Adipocyte (in vitro differentiated cells): ENCODE measurements around the gene ATG7.
A peak's percentile ranks its signal among the peaks of the same experiment; 100 is the strongest.

Experiments
- DNase-seq: peaks from one replicate; pipeline ENCODE4 v3.0.0-alpha.2; 2015; ENCODE audit warnings: low read depth
- H3K27me3 ChIP-seq: replicated peaks from 2 replicates; pipeline ENCODE4 v1.7.0; 2013; ENCODE audit warnings: mild to moderate bottlenecking, low read length, moderate library complexity; ENCODE audit not compliant: control insufficient read depth, insufficient read depth
- H3K36me3 ChIP-seq: 2 replicates; pipeline ENCODE4 v1.7.0; 2013; ENCODE audit warnings: low read length, mild to moderate bottlenecking, moderate library complexity; ENCODE audit not compliant: control insufficient read depth, insufficient read depth, severe bottlenecking
- H3K4me1 ChIP-seq: 2 replicates; pipeline ENCODE4 v1.7.0; 2013; ENCODE audit warnings: mild to moderate bottlenecking, low read length, moderate library complexity; ENCODE audit not compliant: control insufficient read depth, insufficient read depth
- H3K4me3 ChIP-seq: 2 replicates; pipeline ENCODE4 v1.7.0; 2013; ENCODE audit warnings: mild to moderate bottlenecking, low read length, moderate library complexity
- H3K9ac ChIP-seq: 2 replicates; pipeline ENCODE4 v1.7.0; 2013; ENCODE audit warnings: mild to moderate bottlenecking, low read length, moderate library complexity
- H3K9me3 ChIP-seq: 2 replicates; pipeline ENCODE4 v1.7.0; 2013; ENCODE audit warnings: mild to moderate bottlenecking, low read length, moderate library complexity; ENCODE audit not compliant: control insufficient read depth

ATG7 gene

GRCh38 chr3:11583235-11583634 is 311.0 kb downstream of the ATG7 start:
- peak overlapping the region; percentile 72 for H3K9ac ChIP-seq
- DNase-seq: no peak
- no peak overlapping the region for H3K4me3 ChIP-seq
- H3K4me1 ChIP-seq: peaks cover 64% of the 10 kb centered on the region
- H3K9me3 ChIP-seq: no peaks in the 10 kb centered on the region
- H3K27me3 ChIP-seq: no peaks in the 10 kb centered on the region
- H3K36me3 ChIP-seq: peaks cover 4% of the 10 kb centered on the region

- H3K4me1 ChIP-seq: peaks cover 68% of the 10 kb centered on the region
- H3K27me3 ChIP-seq: no peaks in the 10 kb centered on the region
- H3K9ac ChIP-seq: no peak overlapping the region
- no peak overlapping the region for H3K4me3 ChIP-seq
- DNase-seq: no peak
- peaks cover 4% of the 10 kb centered on the region for H3K36me3 ChIP-seq
- no peaks in the 10 kb centered on the region for H3K9me3 ChIP-seq
Observed at GRCh38 chr3:11583638-11584046, 311.4 kb downstream of the ATG7 start.

- Histone ChIP-seq H3K4me1 (peaks cover 77% of the 10 kb centered on the region), H3K9ac (no peak overlapping the region), H3K27me3 (no peaks in the 10 kb centered on the region), H3K36me3 (peaks cover 4% of the 10 kb centered on the region), H3K4me3 (no peak overlapping the region), H3K9me3 (no peaks in the 10 kb centered on the region)
- DNase-seq: no peak
Observed at GRCh38 chr3:11584570-11584969, 312.4 kb downstream of the ATG7 start.

GRCh38 chr3:11587766-11588165 is 315.6 kb downstream of the ATG7 start:
- Histone ChIP-seq H3K9ac (no peak overlapping the region), H3K36me3 (peaks cover 4% of the 10 kb centered on the region), H3K27me3 (no peaks in the 10 kb centered on the region), H3K4me3 (no peak overlapping the region), H3K4me1 (peaks cover 84% of the 10 kb centered on the region), H3K9me3 (no peaks in the 10 kb centered on the region)
- DNase-seq: no peak

GRCh38 chr3:11588338-11588737 is 316.1 kb downstream of the ATG7 start:
- Histone ChIP-seq H3K36me3 (peaks cover 4% of the 10 kb centered on the region), H3K9ac (no peak overlapping the region), H3K4me1 (peaks cover 82% of the 10 kb centered on the region), H3K4me3 (no peak overlapping the region), H3K9me3 (no peaks in the 10 kb centered on the region), H3K27me3 (no peaks in the 10 kb centered on the region)
- no peak for DNase-seq

GRCh38 chr3:11588755-11589154 is 316.6 kb downstream of the ATG7 start:
- H3K9me3 ChIP-seq: no peaks in the 10 kb centered on the region
- no peak for DNase-seq
- no peak overlapping the region for H3K9ac ChIP-seq
- H3K27me3 ChIP-seq: no peaks in the 10 kb centered on the region
- H3K4me3 ChIP-seq: no peak overlapping the region
- H3K36me3 ChIP-seq: peaks cover 4% of the 10 kb centered on the region
- peaks cover 77% of the 10 kb centered on the region for H3K4me1 ChIP-seq

GRCh38 chr3:11589706-11590105 is 317.5 kb downstream of the ATG7 start:
- no peak overlapping the region for H3K9ac ChIP-seq
- no peak for DNase-seq
- peaks cover 4% of the 10 kb centered on the region for H3K36me3 ChIP-seq
- no peaks in the 10 kb centered on the region for H3K27me3 ChIP-seq
- H3K4me1 ChIP-seq: peaks cover 72% of the 10 kb centered on the region
- H3K4me3 ChIP-seq: no peak overlapping the region
- H3K9me3 ChIP-seq: no peaks in the 10 kb centered on the region

- no peaks in the 10 kb centered on the region for H3K9me3 ChIP-seq
- H3K4me3 ChIP-seq: peak overlapping the region; percentile 40
- no peaks in the 10 kb centered on the region for H3K27me3 ChIP-seq
- H3K9ac ChIP-seq: peak overlapping the region; percentile 71
- H3K4me1 ChIP-seq: peaks cover 62% of the 10 kb centered on the region
- peak; percentile 54 for DNase-seq
- peaks cover 4% of the 10 kb centered on the region for H3K36me3 ChIP-seq
Observed at GRCh38 chr3:11591002-11591355, 318.8 kb downstream of the ATG7 start.

GRCh38 chr3:11591391-11592282 is 319.4 kb downstream of the ATG7 start:
- Histone ChIP-seq H3K9me3 (no peaks in the 10 kb centered on the region), H3K4me1 (peaks cover 55% of the 10 kb centered on the region), H3K27me3 (no peaks in the 10 kb centered on the region), H3K9ac (peak overlapping the region; percentile 71), H3K36me3 (peaks cover 4% of the 10 kb centered on the region), H3K4me3 (peak overlapping the region; percentile 40)
- peak; percentile 64 for DNase-seq

GRCh38 chr3:11592445-11593298 is 320.5 kb downstream of the ATG7 start:
- peaks cover 4% of the 10 kb centered on the region for H3K36me3 ChIP-seq
- no peak overlapping the region for H3K4me3 ChIP-seq
- H3K27me3 ChIP-seq: no peaks in the 10 kb centered on the region
- peaks cover 48% of the 10 kb centered on the region for H3K4me1 ChIP-seq
- DNase-seq: no peak
- H3K9me3 ChIP-seq: no peaks in the 10 kb centered on the region
- H3K9ac ChIP-seq: peak overlapping the region; percentile 71

- H3K36me3 ChIP-seq: no peaks in the 10 kb centered on the region
- H3K4me3 ChIP-seq: no peak overlapping the region
Observed at GRCh38 chr3:11593318-11594034, 321.3 kb downstream of the ATG7 start.

More at GRCh38 chr3:11593318-11594034, 321.3 kb downstream of the ATG7 start:
- no peak for DNase-seq
- peaks cover 50% of the 10 kb centered on the region for H3K4me1 ChIP-seq
- no peak overlapping the region for H3K9ac ChIP-seq
- no peaks in the 10 kb centered on the region for H3K9me3 ChIP-seq
- H3K27me3 ChIP-seq: no peaks in the 10 kb centered on the region
